ENCODE measurements around the gene ANKRD61.
"Not testable (repeated sequence)": the region's sequence is repeated elsewhere in the genome, so short reads cannot be mapped to it uniquely, and the experiment has no call there.

The ANKRD61 gene

DNA sequence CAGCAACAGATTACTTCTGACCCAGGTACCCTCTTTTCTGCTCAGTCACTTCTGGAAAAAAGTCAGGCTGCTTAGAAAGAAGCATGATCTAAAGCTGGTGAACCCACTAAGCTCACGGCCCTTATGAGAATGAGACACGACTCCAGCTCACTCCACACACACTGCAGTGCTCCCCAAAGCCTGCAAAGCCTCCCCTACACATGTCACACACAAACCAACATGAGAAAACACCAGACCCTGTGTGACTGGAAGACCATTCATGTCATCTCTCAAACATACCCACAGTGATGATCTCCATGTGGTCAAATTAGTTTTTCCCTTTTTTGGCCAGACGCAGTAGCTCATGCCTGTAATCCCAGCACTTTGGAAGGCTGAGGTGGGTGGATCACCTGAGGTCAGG, 391 bp downstream of the ANKRD61 start:
- DNase-seq (ENCODE audit: low read depth in 2 of 2), result no peak

DNA sequence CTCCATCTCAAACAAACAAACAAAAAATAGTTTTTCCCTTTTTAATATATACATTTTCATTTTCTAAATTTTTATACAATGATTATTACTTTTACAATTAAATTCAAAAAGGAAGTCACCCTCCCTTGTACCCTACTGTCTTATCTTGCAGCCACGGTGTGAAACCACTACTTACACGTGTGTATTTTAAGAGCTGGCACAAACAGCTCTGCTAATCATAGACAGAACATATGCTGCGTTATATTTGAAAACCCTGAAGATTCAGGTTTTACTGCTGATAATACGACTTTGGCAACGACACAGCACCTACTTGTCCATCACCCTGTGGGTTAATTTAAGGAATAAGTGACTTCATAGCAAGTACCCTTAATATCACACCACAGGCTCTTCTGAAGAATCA, 991 bp downstream of the ANKRD61 start:
- no peak for DNase-seq (ENCODE audit: low read depth in 2 of 2)

DNA sequence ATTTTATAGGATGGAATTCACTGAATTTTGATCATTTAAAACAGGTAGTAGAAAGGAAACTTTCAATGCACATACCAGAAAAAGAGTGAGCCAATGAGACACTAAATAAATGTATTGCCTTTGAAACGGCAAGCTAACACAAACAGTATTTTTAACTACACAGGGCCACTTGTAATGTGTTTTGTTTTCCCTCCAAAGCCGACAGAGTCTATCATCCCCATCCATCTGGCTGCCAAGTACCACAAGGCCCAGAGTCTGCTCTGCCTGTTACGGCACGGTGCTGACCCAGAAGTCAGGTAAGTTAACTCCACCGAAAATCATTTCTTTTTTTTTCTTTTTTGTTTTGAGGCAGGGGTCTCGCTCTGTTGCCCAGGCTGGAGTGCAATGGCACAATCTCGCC, 1.5 kb downstream of the ANKRD61 start:
- no peak for DNase-seq (ENCODE audit: low read depth in 2 of 2)

DNA sequence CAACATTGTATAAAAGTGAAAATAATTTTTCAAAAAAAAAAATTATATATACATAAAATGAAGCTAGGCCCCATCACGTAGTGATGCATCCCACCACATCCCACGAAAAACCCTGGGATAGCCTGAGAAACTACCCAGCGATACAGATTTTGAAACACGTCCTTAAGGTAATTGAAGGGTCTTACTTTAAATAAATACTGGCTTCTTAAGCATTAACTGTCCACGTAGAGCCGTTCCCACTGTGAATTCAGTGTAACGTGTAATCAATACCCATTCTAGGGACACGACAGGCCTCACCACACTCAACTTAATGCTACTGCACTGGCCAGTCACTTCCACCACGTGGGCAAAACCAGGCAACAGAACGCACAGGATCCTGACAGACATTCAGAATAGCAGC, 4.0 kb downstream of the ANKRD61 start:
- DNase-seq (ENCODE audit: low read depth in 2 of 2), result no peak

DNA sequence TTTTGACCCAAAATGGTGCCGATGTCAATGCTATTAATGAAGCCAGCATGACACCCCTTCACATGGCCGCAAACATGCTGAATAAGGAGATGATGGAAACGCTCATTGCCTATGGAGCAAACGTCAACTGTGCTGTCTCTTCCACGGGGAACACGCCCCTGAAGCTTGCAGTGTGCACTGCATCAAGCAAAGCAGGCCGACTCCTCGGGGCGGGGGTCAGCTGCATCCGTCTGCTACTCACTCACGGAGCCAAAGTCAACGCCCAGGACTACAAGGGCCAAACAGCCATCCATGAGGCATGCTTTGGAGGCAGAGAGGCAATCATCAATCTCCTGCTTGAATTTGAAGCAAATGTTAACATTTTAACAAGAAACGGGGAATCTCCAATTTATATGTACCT, 4.5 kb downstream of the ANKRD61 start:
- no peak for DNase-seq (ENCODE audit: low read depth in 2 of 2)

DNA sequence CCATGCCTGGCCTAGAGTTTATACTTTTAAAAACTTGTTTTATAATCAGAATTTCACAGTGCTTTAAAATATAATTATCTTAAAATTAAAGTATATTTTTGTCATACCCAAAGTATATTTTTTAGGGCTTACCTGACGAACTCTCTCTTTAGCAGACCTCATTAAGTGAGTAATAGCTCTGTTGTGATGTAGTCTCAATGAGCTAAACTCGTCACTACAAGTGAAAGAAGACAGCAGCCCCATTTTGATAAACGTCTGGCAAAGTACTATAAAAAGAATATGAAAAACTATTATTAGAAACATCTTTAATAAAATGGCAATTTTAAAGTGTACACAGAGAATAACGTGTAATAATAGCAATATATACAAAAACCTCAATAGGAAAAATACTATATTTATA, 18.6 kb downstream of the ANKRD61 start:
- no peak for DNase-seq (ENCODE audit: low read depth in 2 of 2)

DNA sequence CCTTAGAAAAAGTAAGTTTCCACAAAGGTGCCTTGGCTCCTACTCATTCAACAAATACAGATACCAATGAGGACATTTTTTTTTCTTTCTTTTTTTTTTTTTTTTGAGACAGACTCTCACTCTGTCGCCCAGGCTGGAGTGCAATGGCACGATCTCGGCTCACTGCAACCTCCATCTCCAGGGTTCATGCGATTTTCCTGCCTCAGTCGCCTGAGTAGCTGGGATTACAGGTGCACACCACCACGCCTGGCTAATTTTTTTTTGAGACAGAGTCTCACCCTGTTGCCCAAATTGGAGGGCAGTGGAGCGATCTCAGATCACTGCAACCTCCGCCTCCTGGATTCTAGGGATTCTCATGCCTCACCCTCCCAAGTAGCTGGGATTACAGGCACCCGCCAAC, 20.0 kb downstream of the ANKRD61 start:
- DNase-seq (ENCODE audit: low read depth in 2 of 2), result not testable (repeated sequence)

DNA sequence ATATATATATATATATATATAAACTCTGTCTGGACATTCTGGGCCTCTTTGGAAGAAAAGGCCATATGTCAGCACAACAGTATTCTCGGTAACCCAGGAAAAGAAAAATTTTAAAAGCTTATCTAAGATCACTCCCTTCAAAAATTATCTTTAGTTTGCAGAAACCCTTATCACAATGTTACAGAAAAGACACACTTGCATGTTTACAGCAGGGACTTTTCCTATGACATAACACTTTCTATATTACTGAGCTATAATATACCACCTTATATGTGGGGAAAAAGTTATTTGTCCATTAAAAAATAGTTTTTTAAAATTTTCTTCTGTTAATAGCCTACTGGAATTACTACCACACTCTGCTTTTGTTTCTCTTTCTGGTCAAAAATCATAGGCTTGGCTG, 25.4 kb downstream of the ANKRD61 start:
- no peak for DNase-seq (ENCODE audit: low read depth in 2 of 2)

DNA sequence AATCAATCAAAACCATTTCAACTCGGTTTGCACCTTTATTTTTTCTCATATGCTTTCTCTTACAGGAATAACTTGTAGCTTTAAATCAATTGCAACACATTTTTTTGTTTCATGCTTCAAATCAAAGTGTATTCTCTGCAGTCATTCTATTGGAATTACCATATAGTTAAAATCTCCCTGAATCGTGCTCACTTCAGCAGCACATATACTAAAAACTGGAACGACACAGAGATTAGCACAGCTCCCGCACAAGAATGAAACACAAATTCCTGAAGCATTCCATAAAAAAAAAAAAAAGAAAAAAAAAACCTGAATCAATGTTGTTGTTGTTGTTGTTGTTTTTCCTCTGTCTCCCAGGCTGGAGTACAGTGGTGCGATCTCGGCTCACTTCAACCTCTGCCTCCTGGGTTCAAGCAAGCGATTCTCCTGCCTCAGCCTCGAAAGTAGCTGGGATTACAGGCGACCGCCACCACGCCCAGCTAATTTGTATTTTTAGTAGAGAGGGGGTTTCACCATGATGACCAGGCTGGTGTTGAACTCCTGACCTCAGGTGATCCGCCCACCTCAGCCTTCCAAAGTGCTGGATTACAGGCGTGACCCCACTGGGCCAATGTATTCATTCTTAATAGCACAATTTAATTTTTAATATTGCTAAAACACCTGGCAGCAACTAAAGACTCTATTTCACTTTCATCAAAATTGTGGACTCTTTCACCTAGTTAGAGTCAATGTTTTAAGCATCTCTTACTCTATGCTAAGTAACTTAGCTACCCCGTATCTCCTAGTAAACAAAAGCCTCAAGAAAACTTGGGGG, 26.3 kb downstream of the ANKRD61 start:
- no peak for DNase-seq (ENCODE audit: low read depth in 2 of 2)

DNA sequence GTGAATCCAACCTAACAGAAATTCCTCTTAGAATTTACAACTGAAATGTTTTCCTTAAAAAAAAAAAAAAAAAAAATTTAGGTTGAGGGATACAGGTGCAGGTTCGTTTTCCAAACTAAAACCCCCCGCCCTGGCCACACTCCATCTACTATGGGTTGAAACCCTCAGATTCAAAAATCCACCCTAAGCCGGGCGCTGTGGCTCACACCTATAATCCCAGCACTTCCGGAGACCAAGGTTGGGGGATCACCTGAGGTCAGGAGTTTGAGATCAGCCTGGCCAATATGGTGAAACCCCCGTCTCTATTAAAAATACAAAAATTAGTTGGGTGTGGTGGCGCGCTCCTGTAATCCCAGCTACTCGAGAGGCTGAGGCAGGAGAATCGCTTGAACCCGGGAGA, 28.8 kb downstream of the ANKRD61 start:
- not testable (repeated sequence) for DNase-seq (ENCODE audit: low read depth in 2 of 2)

DNA sequence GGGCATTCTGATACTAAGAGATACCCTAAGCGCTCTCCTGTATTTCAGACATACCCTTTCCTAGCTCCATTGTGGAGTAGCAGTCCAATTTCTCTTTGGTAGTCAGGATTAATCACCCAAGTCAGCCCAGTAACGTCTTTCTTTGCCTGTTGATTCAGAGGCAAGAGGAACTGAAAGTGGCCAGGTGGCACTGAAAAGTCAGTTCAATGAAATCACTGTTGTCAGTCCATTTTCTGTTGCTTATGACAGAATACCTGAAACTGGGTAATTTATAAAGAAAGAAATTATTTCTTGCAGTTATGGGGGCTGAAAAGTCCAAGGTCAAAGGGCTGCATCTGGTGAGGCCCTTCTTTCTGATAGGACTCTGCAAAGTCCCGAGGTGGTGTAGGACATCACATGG, 40.2 kb downstream of the ANKRD61 start:
- no peak for DNase-seq (ENCODE audit: low read depth in 2 of 2)

DNA sequence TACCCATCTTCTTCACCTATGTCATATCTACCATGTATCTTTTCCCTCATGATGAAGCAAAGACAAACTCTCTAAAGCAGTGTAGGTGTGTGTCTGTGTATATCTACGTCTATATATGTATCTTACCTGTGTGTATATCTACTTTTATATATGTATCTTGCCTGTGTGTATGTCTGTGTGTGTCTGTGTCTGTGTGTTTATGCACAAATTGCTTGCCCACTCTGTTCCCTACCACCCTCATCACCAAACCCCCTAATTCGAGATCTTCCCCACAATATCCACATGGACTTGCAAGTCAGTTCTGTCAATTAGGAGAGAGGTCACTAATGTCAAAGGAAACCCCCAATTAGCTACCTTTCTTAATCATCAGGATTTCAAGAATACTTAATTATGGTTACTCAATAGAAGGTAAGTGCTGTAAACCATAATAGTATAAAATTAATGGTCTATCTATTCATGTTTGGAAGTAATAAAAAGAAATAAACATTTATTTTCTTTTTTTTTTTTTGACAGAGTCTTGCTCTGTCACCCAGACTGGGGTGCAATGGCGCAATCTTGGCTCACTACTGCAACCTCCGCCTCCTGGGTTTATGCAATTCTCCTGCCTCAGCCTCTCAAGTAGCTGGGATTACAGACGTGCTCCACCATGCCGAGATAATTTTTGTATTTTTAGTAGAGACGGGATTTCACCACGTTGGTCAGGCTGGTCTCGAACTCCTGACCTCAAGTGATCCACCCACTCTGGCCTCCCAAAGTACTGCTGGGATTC, 43.6 kb downstream of the ANKRD61 start:
- DNase-seq (ENCODE audit: low read depth in 2 of 2), result no peak

DNA sequence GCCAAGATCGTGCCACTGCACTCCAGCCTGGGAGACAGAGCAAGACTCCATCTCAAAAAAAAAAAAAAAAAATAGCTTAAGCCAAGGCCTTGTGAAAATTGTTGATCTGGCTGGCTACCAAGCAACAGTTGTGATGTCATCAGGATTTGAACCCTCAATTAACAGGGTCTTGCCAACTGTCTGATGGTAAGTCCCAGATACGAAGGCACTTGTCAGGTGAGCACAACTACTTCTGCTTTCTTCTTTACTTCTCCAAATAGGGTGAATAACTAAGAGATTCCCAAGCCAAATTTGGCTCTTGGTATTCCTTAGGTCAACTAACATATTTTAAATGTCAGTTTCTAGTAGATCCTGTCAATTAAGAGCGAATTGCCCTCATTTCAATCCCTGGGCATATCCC, 47.4 kb downstream of the ANKRD61 start:
- DNase-seq (ENCODE audit: low read depth in 2 of 2), result no peak

DNA sequence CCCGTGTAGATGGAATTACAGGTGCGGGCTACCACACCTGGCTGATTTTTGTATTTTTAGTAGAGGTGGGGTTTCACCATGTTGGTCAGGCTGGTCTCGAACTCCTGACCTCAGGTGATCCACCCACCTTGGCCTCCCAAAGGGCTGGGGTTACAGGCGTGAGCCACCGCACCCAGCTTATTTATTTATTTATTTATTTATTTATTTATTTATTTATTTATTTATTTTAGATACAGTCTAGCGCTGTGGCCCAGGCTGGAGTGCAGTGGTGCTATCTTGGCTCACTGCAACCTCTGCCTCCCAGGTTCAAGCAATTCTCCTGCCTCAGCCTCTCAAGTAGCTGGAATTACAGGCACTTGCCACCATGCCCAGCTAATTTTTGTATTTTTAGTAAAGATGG, 51.9 kb downstream of the ANKRD61 start:
- DNase-seq (ENCODE audit: low read depth in 2 of 2), result not testable (repeated sequence)
